Measurements from ENCODE around the gene WNT9A.
"Not testable (repeated sequence)": the region's sequence is repeated elsewhere in the genome, so short reads cannot be mapped to it uniquely, and the experiment has no call there.

The WNT9A gene

GRCh38 chr1:227885648-227886502, 61.9 kb downstream of the WNT9A start:
- peak in 1 of 2 donors; percentile 35 for DNase-seq

- no peak for DNase-seq
These were observed 62.5 kb downstream of the WNT9A start for GRCh38 chr1:227885135-227885647.

- DNase-seq: no peak
These were observed 63.2 kb downstream of the WNT9A start for GRCh38 chr1:227884370-227885134.

- DNase-seq: no peak
These were observed 64.0 kb downstream of the WNT9A start for GRCh38 chr1:227883641-227884301.

GRCh38 chr1:227883073-227883520, 64.6 kb downstream of the WNT9A start:
- DNase-seq: no peak

GRCh38 chr1:227880342-227880924, 67.3 kb downstream of the WNT9A start:
- no peak for DNase-seq

- DNase-seq: not testable (repeated sequence)
These were observed 69.9 kb downstream of the WNT9A start for GRCh38 chr1:227877810-227878209.

- not testable (repeated sequence) for DNase-seq
These were observed 75.8 kb downstream of the WNT9A start for GRCh38 chr1:227871892-227872291.

- no peak for DNase-seq
These were observed 77.4 kb downstream of the WNT9A start for GRCh38 chr1:227870366-227870765.

GRCh38 chr1:227869851-227870305, 77.9 kb downstream of the WNT9A start:
- no peak for DNase-seq

GRCh38 chr1:227869279-227869842, 78.4 kb downstream of the WNT9A start:
- DNase-seq: no peak
